Body of pancreas (tissue), 4 donors: Measurements from ENCODE around the gene PRF1.

Experiments
- POLR2A ChIP-seq, 3 donors: fragments of 450-650 bp; IDR thresholded peaks; one replicate each; pipeline ENCODE4 v1.6.1; 2016; ENCODE audit warnings: antibody characterized with exemption in 3 of 3, mild to moderate bottlenecking in 2 of 3
- TF ChIP-seq, protein P1 (sequence below), 7 experiments: fragments of 450-650 bp in 4 of 7; fragments of 200-600 bp in 3 of 7; sonication (generic) in 3 of 7; IDR thresholded peaks; one replicate each; pipeline ENCODE4 v1.5.1; 2016 to 2019; ENCODE audit warnings: antibody characterized with exemption in 7 of 7

DNA sequence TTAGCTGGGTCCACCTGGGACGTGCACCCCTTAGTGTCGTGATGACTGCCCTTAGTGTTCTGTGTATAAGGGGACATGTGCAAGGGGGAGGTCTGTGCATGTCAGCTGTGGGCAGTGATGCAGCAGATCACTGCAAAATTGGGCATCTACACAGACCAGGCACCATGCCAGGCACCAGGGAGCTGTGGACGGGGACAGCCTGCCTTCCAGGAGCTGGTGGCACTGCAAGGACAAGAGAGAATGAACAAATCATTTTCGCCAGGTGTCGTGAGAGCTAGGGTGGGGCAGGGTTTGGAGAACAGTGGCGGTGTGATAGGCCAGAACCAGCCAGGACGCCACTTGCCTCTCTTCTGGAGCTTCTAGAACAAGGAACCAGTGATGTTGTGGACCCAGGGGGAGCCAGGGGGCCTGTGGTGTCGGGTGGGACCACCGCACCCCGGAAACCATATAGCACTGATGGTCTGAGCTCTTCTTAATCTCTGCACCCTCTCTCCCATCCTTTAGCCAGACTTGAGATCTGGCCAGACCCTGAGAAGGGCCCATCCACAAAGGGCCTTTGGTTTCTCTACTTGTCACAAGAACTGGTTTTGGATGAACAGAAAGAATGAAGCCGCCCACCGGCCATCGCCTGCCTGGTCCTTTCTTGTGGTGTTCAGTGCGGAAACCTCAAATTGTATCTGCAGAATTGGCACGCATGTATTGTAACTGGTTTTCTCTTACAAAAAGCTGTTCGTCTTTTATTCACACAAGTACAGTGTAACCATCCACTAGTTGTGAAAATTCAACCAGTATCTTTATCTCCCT is 30.7 kb downstream of the PRF1 start:
- no peak for TF ChIP-seq POLR2A (IDR thresholded peaks at IDR 0.05)
- TF ChIP-seq, protein P1, sequence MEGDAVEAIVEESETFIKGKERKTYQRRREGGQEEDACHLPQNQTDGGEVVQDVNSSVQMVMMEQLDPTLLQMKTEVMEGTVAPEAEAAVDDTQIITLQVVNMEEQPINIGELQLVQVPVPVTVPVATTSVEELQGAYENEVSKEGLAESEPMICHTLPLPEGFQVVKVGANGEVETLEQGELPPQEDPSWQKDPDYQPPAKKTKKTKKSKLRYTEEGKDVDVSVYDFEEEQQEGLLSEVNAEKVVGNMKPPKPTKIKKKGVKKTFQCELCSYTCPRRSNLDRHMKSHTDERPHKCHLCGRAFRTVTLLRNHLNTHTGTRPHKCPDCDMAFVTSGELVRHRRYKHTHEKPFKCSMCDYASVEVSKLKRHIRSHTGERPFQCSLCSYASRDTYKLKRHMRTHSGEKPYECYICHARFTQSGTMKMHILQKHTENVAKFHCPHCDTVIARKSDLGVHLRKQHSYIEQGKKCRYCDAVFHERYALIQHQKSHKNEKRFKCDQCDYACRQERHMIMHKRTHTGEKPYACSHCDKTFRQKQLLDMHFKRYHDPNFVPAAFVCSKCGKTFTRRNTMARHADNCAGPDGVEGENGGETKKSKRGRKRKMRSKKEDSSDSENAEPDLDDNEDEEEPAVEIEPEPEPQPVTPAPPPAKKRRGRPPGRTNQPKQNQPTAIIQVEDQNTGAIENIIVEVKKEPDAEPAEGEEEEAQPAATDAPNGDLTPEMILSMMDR (IDR thresholded peaks at IDR 0.05): no peak
